ENCODE data around the gene TMEM167A. TPM values are rescaled to one million over a fixed set of nuclear protein-coding genes. Genes with fewer than 3 reads are reported as not detected.
A peak's percentile ranks its signal among the peaks of the same experiment; 100 is the strongest.

The TMEM167A gene
- total and polyA plus RNA-seq, 2 experiments from 2014 or later = 106 to 211 TPM

DNA sequence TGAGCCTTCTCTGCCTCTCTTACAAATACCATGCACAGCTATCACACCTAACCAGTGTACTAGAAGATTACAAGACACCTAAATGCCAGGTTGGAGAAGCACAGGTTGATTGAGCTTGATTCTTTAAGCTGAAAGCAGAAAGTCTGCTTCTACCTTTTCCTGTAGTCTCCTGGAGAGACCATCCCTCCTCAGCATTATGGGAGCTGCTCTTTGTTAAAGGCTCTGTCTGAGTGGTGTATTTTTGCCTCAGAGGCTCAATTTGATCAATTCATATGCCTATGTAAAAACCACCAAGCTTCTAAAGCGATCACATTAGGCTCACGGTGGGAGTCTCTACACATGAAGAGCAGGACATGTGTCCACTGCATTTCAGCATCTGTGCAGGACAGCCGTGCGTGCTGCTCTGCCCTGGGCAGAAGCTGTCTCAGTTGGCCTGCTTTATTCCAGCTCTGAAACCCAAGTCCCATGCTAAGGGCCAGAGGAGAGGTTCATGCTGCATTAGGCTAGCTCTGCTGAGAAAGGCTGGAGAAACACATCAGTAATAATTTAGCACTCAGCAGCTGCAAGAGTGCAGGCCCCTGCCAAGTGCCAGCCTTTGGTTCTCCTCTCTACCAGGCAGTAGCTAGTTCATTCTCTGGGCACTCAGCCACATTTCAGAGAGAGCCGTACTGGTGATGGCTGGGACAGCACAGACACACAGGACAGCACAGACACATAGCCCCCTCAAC, 41.7 kb downstream of the TMEM167A start:
- in situ Hi-C loops (cut with MboI) = no loop called here
- Histone ChIP-seq H3F3A (ENCODE audit: insufficient read depth) (no peaks in the 10 kb centered on the region), H3K9ac (no peak overlapping the region), H3K79me2 (ENCODE audit: insufficient read depth) (no peaks in the 10 kb centered on the region), H3K36me3 (ENCODE audit: low read depth) (no peaks in the 10 kb centered on the region), H2AFZ (no peak overlapping the region), H3K4me2 (ENCODE audit: unreplicated experiment) (no peak overlapping the region), H3K4me3 (no peak overlapping the region), H4K20me1 (ENCODE audit: insufficient read depth) (no peaks in the 10 kb centered on the region), H3K9me2 (ENCODE audit: insufficient read depth) (no peaks in the 10 kb centered on the region), H3K9me3 (ENCODE audit: low read depth) (no peaks in the 10 kb centered on the region), H3K27ac (no peak overlapping the region), H3K4me1 (ENCODE audit: insufficient read depth) (no peaks in the 10 kb centered on the region; the same call in 1 of the 2 replicates), H3K27me3 (replicated peaks; ENCODE audit: insufficient read depth) (no peaks in the 10 kb centered on the region)
- no peak for DNase-seq
- 57 to 61% methylated on average over 5 of the region's 5 CpGs for WGBS, 2 experiments (ENCODE audit: low coverage in 1 of 2, low lambda C conversion rate in 2 of 2, missing lambda C conversion rate in 2 of 2)
- no peak for TF ChIP-seq EZH2 (IDR thresholded peaks at IDR 0.05; ENCODE audit: insufficient read depth, poor library complexity, severe bottlenecking)

DNA sequence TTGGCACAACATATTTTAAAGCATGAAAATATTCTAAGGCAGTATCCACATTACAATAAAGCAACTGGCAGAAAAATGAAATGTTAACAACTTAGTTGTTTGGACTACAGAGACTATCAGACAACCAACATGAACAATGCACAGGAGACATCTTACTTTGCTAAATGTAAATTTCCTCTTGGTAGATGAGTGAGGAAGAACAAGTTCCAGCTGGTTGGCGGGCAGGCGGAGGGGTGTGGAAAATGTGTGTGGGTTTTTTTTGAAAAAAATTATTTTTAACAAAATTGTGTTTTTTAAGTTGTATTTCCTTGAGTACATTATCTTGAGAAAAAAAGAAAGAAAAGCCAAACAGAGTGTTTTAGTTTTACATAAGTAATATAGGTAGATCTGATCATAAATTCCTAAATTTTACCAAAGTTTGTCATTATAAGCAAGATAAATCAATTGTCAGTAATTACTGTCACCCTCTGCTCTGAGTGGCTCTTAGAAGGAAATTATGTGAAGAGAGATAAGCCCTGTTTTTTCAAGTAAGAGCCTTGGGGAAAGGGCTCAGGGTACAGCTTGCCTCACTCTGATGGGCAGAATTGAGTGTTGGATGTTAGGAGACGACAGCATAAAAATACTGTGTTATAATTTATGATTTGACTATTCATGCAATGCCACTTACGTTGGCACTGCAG, 42.5 kb downstream of the TMEM167A start:
- 87 to 93% methylated on average over 4 of the region's 4 CpGs for WGBS, 2 experiments (ENCODE audit: low coverage in 1 of 2, low lambda C conversion rate in 2 of 2, missing lambda C conversion rate in 2 of 2)
- Histone ChIP-seq H3K36me3 (ENCODE audit: low read depth) (no peaks in the 10 kb centered on the region), H3K9me3 (ENCODE audit: low read depth) (no peaks in the 10 kb centered on the region), H3K27ac (no peak overlapping the region), H3K4me1 (ENCODE audit: insufficient read depth) (peaks cover 2% of the 10 kb centered on the region; the same call in 1 of the 2 replicates), H4K20me1 (ENCODE audit: insufficient read depth) (no peaks in the 10 kb centered on the region), H3K79me2 (ENCODE audit: insufficient read depth) (no peaks in the 10 kb centered on the region), H3K4me3 (no peak overlapping the region), H2AFZ (no peak overlapping the region), H3K9me2 (ENCODE audit: insufficient read depth) (no peaks in the 10 kb centered on the region), H3F3A (ENCODE audit: insufficient read depth) (no peaks in the 10 kb centered on the region), H3K9ac (no peak overlapping the region), H3K27me3 (replicated peaks; ENCODE audit: insufficient read depth) (no peaks in the 10 kb centered on the region), H3K4me2 (ENCODE audit: unreplicated experiment) (no peak overlapping the region)
- in situ Hi-C loops (cut with MboI) = no loop called here
- no peak for DNase-seq
- TF ChIP-seq EZH2phosphoT487 (IDR thresholded peaks at IDR 0.05; ENCODE audit: insufficient read depth, low read depth) (no peak), EZH2 (IDR thresholded peaks at IDR 0.05; ENCODE audit: insufficient read depth, poor library complexity, severe bottlenecking) (no peak)

DNA sequence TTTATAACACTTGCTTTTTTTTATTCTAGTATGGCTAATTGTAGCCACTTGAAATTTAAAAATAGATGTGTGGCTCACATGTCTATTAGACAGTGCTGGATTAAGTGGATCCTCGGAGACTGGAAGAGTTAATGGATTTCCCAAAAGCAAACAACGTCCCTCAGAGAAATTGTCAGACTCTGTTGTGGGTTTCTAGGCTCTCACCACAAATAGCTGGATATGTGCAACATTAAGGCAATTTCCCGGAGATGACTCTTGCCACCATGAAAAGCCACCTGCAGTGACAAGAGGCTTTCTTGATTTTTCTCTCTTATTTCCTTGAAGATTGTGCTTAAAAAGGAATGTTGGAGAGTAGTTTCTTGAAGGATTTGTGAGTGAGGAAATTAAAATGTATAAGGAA, 43.2 kb downstream of the TMEM167A start:
- Histone ChIP-seq H3K27ac (no peak overlapping the region), H3K9me2 (ENCODE audit: insufficient read depth) (no peaks in the 10 kb centered on the region), H2AFZ (no peak overlapping the region), H3K36me3 (ENCODE audit: low read depth) (no peaks in the 10 kb centered on the region), H3K79me2 (ENCODE audit: insufficient read depth) (no peaks in the 10 kb centered on the region), H3F3A (ENCODE audit: insufficient read depth) (no peaks in the 10 kb centered on the region), H3K4me2 (ENCODE audit: unreplicated experiment) (no peak overlapping the region), H3K9me3 (ENCODE audit: low read depth) (no peaks in the 10 kb centered on the region), H3K4me1 (ENCODE audit: insufficient read depth) (peaks cover 4% of the 10 kb centered on the region; the same call in 1 of the 2 replicates), H4K20me1 (ENCODE audit: insufficient read depth) (no peaks in the 10 kb centered on the region), H3K9ac (no peak overlapping the region), H3K4me3 (no peak overlapping the region), H3K27me3 (replicated peaks; ENCODE audit: insufficient read depth) (no peaks in the 10 kb centered on the region)
- in situ Hi-C loops (cut with MboI) = no loop called here
- no peak for TF ChIP-seq EZH2phosphoT487 (IDR thresholded peaks at IDR 0.05; ENCODE audit: insufficient read depth, low read depth)
- no peak for TF ChIP-seq EZH2 (IDR thresholded peaks at IDR 0.05; ENCODE audit: insufficient read depth, poor library complexity, severe bottlenecking)
- DNase-seq = no peak
- WGBS, 2 experiments (ENCODE audit: low coverage in 1 of 2, low lambda C conversion rate in 2 of 2, missing lambda C conversion rate in 2 of 2) = 70 to 83% methylated on average over 3 of the region's 3 CpGs

DNA sequence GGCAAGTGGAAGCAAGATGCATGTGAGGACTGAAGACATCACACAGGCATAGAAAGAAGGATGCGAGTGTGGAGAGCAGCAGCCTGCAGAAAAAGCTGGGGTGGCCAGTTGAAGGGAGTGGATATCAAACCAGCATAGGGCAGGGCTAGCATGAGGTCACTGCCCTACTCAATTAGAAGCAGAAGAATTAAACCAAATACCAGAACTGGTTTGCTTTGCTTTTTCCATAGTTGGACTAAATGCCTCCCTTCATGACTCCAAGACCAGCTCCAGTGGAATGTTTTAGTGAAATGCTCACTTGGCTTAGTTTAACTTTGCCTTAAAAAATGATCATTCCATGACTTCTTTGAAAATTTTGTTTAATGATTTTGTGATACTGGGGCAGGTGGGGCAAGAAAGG, 45.8 kb downstream of the TMEM167A start:
- Histone ChIP-seq H3K4me2 (ENCODE audit: unreplicated experiment) (no peak overlapping the region), H3K79me2 (ENCODE audit: insufficient read depth) (no peaks in the 10 kb centered on the region), H3K4me3 (no peak overlapping the region), H3K4me1 (ENCODE audit: insufficient read depth) (peaks cover 4% of the 10 kb centered on the region; the same call in 1 of the 2 replicates), H4K20me1 (ENCODE audit: insufficient read depth) (no peaks in the 10 kb centered on the region), H3F3A (ENCODE audit: insufficient read depth) (no peaks in the 10 kb centered on the region), H3K27ac (no peak overlapping the region), H3K9me2 (ENCODE audit: insufficient read depth) (no peaks in the 10 kb centered on the region), H3K9me3 (ENCODE audit: low read depth) (no peaks in the 10 kb centered on the region), H3K27me3 (replicated peaks; ENCODE audit: insufficient read depth) (no peaks in the 10 kb centered on the region), H3K9ac (no peak overlapping the region), H2AFZ (no peak overlapping the region), H3K36me3 (ENCODE audit: low read depth) (no peaks in the 10 kb centered on the region)
- in situ Hi-C loops (cut with MboI) = no loop called here
- DNase-seq = peak; percentile 15
- TF ChIP-seq EZH2 (IDR thresholded peaks at IDR 0.05; ENCODE audit: insufficient read depth, poor library complexity, severe bottlenecking) = no peak
- TF ChIP-seq EZH2phosphoT487 (IDR thresholded peaks at IDR 0.05; ENCODE audit: insufficient read depth, low read depth) = no peak
- 69 to 86% methylated on average over 1 of the region's 1 CpG for whole genome bisulfite sequencing, 2 experiments (ENCODE audit: low coverage in 1 of 2, low lambda C conversion rate in 2 of 2, missing lambda C conversion rate in 2 of 2)
